22Rv1 (cell line): ENCODE results near the gene UBAP2L.

Experiments used
- ZFX ChIP-seq: fragments of 450-650 bp; IDR thresholded peaks from 2 replicates; pipeline ENCODE4 v1.6.1; 2017; ENCODE audit warnings: antibody characterized with exemption, borderline replicate concordance
- TF ChIP-seq, protein P1 (sequence below): fragments of 450-650 bp; IDR thresholded peaks from 2 replicates; pipeline ENCODE4 v1.5.1; 2017; ENCODE audit warnings: mild to moderate bottlenecking

DNA sequence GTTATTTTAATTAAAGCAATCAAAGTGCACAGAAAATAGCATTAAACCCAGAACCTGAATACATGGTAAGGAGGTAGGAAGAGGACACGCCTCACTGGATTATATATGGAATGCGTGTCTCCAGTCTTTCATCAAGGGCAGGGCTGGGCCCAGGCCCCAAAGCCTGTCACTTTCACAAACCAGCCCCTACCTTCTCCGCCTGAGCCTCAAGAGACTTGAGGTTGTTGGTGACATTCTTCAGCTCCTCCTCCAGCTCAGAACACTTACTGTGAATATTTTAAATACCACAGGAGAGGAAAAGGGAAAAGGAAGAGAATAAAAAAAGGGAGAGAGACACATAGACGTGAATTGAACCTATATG is 49.6 kb upstream of the UBAP2L start:
- TF ChIP-seq, protein P1, sequence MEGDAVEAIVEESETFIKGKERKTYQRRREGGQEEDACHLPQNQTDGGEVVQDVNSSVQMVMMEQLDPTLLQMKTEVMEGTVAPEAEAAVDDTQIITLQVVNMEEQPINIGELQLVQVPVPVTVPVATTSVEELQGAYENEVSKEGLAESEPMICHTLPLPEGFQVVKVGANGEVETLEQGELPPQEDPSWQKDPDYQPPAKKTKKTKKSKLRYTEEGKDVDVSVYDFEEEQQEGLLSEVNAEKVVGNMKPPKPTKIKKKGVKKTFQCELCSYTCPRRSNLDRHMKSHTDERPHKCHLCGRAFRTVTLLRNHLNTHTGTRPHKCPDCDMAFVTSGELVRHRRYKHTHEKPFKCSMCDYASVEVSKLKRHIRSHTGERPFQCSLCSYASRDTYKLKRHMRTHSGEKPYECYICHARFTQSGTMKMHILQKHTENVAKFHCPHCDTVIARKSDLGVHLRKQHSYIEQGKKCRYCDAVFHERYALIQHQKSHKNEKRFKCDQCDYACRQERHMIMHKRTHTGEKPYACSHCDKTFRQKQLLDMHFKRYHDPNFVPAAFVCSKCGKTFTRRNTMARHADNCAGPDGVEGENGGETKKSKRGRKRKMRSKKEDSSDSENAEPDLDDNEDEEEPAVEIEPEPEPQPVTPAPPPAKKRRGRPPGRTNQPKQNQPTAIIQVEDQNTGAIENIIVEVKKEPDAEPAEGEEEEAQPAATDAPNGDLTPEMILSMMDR = no peak
- no peak for TF ChIP-seq ZFX
